ENCODE measurements around the gene RFC1. TPM values are rescaled to one million over a fixed set of nuclear protein-coding genes. Genes with fewer than 3 reads are reported as not detected.
"Not testable (repeated sequence)": the region's sequence is repeated elsewhere in the genome, so short reads cannot be mapped to it uniquely, and the experiment has no call there.

Gene RFC1
- total RNA-seq, 1 donor from 2014 or later = 53.0 TPM

- Mint-ChIP-seq H3K9me3 (no peaks in the 10 kb centered on the region), H3K36me3 (peaks cover 3% of the 10 kb centered on the region), H3K27ac (no peak overlapping the region), H3K27me3 (no peaks in the 10 kb centered on the region), H3K4me3 (peak overlapping the region; percentile 7), H3K4me1 (ENCODE audit: unreplicated experiment) (peaks cover 11% of the 10 kb centered on the region)
- no peak for DNase-seq (ENCODE audit: extremely low spot score, unreplicated experiment)
- TF ChIP-seq CTCF (conservative IDR thresholded peaks at IDR 0.05) = no peak
Measured at GRCh38 chr4:39362827-39363226, 3.3 kb downstream of the RFC1 start.

DNA sequence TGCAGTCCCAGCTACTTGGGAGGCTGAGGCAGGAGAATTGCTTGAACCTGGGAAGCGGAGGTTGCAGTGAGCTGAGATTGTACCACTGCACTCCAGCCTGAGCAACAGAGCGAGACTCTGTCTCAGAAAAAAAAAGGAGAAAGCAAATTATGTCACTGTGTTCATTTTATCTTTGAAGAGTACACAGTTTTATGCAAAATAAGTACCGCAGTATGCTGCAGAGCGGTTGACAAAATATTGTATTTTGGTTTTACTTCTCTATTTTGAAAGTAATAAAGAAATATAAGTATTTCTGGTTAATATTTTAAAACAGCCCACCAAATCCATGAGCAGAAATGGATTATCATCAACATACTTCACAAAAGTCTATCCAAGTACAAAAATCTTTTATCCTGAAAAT, 5.6 kb downstream of the RFC1 start:
- H3K27ac Mint-ChIP-seq; H3K9me3 Mint-ChIP-seq; DNase-seq (ENCODE audit: extremely low spot score, unreplicated experiment); H3K36me3 Mint-ChIP-seq; H3K27me3 Mint-ChIP-seq; H3K4me3 Mint-ChIP-seq: not testable (repeated sequence)
- peaks cover 11% of the 10 kb centered on the region for H3K4me1 Mint-ChIP-seq (ENCODE audit: unreplicated experiment)

DNA sequence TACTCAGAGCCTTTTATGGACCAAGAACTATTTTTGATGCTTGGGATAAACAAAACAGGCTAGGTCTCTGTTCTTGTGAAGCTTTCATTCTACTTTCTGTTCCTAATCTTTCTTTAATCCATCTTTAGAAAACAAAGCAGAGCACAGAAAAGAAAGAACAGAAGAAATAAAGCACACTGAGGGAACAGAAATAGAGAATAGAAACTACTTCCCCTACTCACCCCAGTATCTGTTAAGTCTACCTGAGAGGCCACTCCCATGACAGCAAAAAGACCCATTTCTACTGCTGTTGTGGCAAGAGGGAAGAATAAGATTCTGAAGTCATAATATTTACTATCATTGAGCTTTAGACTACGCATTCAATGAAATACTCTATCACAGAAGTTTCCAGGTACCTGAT, 9.2 kb downstream of the RFC1 start:
- no peaks in the 10 kb centered on the region for H3K9me3 Mint-ChIP-seq
- no peak for DNase-seq (ENCODE audit: extremely low spot score, unreplicated experiment)
- no peak for TF ChIP-seq CTCF (conservative IDR thresholded peaks at IDR 0.05)
- peaks cover 3% of the 10 kb centered on the region for H3K36me3 Mint-ChIP-seq
- no peaks in the 10 kb centered on the region for H3K27me3 Mint-ChIP-seq
- H3K27ac Mint-ChIP-seq = no peak overlapping the region
- H3K4me1 Mint-ChIP-seq (ENCODE audit: unreplicated experiment) = peaks cover 14% of the 10 kb centered on the region
- H3K4me3 Mint-ChIP-seq = no peak overlapping the region

DNA sequence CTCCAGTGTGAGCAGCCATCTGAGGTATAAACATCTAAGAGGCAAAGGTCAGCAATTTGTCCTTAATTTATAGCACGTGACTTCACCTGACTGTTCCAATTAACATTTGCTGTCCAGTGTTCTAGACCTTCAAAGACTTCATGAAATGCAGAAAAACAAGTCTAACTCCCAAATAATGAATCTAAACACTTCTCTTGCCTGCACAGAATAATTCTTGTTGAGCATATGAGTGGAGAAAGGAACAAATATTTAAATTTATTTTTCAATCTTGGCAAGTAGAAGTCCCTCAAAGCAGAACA, 12.0 kb downstream of the RFC1 start:
- H3K4me3 Mint-ChIP-seq = peak overlapping the region; percentile 80
- peaks cover 14% of the 10 kb centered on the region for H3K4me1 Mint-ChIP-seq (ENCODE audit: unreplicated experiment)

GRCh38 chr4:39353478-39354253, 12.5 kb downstream of the RFC1 start:
- Mint-ChIP-seq H3K36me3 (peaks cover 19% of the 10 kb centered on the region), H3K4me3 (peak overlapping the region; percentile 80), H3K9me3 (peaks cover 5% of the 10 kb centered on the region), H3K4me1 (ENCODE audit: unreplicated experiment) (peaks cover 14% of the 10 kb centered on the region), H3K27ac (peak overlapping the region; percentile 98), H3K27me3 (no peaks in the 10 kb centered on the region)
- no peak for TF ChIP-seq CTCF (conservative IDR thresholded peaks at IDR 0.05)
- DNase-seq (ENCODE audit: extremely low spot score, unreplicated experiment) = no peak

More for the DNA sequence above, 12.0 kb downstream of the RFC1 start:
- no peak for TF ChIP-seq CTCF (conservative IDR thresholded peaks at IDR 0.05)
- Mint-ChIP-seq H3K9me3 (peaks cover under 1% of the 10 kb centered on the region), H3K27ac (peak overlapping the region; percentile 98), H3K36me3 (peaks cover 17% of the 10 kb centered on the region), H3K27me3 (no peaks in the 10 kb centered on the region)
- DNase-seq (ENCODE audit: extremely low spot score, unreplicated experiment) = no peak

GRCh38 chr4:39353149-39353477, 13.0 kb downstream of the RFC1 start:
- Mint-ChIP-seq H3K4me1 (ENCODE audit: unreplicated experiment) (peaks cover 14% of the 10 kb centered on the region), H3K36me3 (peaks cover 19% of the 10 kb centered on the region), H3K4me3 (peak overlapping the region; percentile 80), H3K27ac (peak overlapping the region; percentile 98)
- H3K27me3 Mint-ChIP-seq; DNase-seq (ENCODE audit: extremely low spot score, unreplicated experiment); H3K9me3 Mint-ChIP-seq: not testable (repeated sequence)

- Mint-ChIP-seq H3K4me1 (ENCODE audit: unreplicated experiment) (peaks cover 12% of the 10 kb centered on the region), H3K9me3 (peaks cover 5% of the 10 kb centered on the region)
Measured at GRCh38 chr4:39349326-39349725, 16.8 kb downstream of the RFC1 start.

More at GRCh38 chr4:39349326-39349725, 16.8 kb downstream of the RFC1 start:
- Mint-ChIP-seq H3K27me3 (no peaks in the 10 kb centered on the region), H3K36me3 (peaks cover 27% of the 10 kb centered on the region), H3K27ac (peak overlapping the region; percentile 71), H3K4me3 (no peak overlapping the region)
- no peak for DNase-seq (ENCODE audit: extremely low spot score, unreplicated experiment)
- TF ChIP-seq CTCF (conservative IDR thresholded peaks at IDR 0.05) = no peak

Data from type B pancreatic cell (in vitro differentiated cells).